Ramos (cell line): ENCODE results near the gene APOBEC3B.
"Not testable (repeated sequence)": the region's sequence is repeated elsewhere in the genome, so short reads cannot be mapped to it uniquely, and the experiment has no call there.

ENCODE experiments used
- in situ Hi-C: fragments of 300-500 bp; cut with MboI; formaldehyde crosslinking; loops from one replicate; pipeline ENCODE4 v1.14.3; 2022; ENCODE audit warnings: low sequenced_read_pairs; ENCODE audit not compliant: unreplicated experiment

Gene APOBEC3B

DNA sequence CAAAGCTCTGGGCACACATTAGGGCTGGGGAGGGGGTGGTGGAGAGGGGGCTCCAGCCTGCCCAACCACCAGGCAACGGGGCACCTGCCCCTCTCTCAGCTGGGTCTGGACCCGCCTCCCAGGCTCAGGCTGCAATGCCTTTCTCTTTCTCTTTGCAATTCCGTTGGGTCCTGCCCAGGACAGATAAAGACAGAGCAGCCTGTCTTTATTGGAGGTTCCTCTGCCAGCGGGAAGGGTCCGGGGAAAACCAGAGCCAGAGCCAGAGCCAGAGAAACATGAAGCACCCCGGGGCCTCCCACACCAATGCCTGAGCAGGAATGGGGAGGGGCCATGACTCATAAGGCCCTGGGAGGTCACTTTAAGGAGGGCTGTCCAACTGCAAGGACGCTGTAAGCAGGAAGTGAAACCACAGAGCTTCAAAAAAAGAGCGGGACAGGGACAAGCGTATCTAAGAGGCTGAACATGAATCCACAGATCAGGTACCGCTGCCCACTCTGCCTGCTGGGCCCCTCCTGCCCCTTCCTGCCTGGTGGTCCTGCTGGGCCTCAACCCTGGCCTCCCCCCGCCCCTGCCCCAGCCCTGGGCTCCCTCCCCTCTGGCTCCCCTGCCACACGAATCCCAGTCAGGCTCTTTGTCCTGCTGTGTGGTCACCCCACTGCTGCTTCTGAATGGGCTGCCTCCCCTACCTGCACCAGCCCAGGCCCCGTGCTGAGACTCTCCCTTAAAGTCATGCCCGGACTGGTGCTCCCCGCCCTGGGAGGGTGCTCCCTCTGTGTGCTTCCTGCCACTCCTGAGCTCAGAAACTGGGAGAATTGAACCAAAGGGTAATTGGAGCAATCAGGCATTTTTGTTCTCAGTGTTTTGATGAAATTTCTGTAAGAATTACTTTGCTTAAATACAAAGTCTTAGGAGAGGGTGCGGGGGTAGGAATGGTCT lies at the start of gene APOBEC3B:
TSS of gene APOBEC3B (plus strand) at position 356 of the 936 bp plus-strand sequence. CDS start at position 463, 107 bp downstream.
- in situ Hi-C loops = no loop called here

DNA sequence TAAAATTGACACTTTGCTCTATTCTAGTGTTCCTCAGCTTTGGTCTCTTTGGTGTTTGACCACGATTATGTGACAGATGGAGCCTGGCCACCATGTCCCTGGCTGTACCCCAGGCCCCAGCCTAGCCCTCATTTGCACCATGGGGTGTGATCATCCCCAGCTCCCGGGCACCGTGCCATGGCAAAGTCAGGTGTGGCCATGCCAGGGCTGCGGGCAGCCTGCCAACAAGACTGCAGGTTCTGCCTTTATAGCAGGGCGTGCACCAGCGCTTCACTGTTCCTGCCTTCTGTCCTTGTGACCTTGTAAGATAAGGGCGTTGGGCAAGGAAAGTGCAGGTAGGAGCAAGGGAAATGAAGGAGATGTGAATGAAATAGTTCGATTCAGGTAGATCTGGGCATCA lies 47.1 kb upstream of the APOBEC3B start:
- in situ Hi-C loops = no loop called here

- in situ Hi-C loops = no loop called here
Measured at GRCh38 chr22:38935616-38936015, 46.5 kb upstream of the APOBEC3B start.

GRCh38 chr22:38936562-38936961 lies 45.6 kb upstream of the APOBEC3B start:
- in situ Hi-C loops = no loop called here

- in situ Hi-C loops = no loop called here
Measured at GRCh38 chr22:38937036-38937435, 45.1 kb upstream of the APOBEC3B start.

GRCh38 chr22:38937541-38937940 lies 44.6 kb upstream of the APOBEC3B start:
- in situ Hi-C loops = no loop called here

- in situ Hi-C loops = no loop called here
Measured at GRCh38 chr22:38938221-38938620, 43.9 kb upstream of the APOBEC3B start.

- in situ Hi-C loops = no loop called here
Measured at GRCh38 chr22:38938925-38939324, 43.2 kb upstream of the APOBEC3B start.

DNA sequence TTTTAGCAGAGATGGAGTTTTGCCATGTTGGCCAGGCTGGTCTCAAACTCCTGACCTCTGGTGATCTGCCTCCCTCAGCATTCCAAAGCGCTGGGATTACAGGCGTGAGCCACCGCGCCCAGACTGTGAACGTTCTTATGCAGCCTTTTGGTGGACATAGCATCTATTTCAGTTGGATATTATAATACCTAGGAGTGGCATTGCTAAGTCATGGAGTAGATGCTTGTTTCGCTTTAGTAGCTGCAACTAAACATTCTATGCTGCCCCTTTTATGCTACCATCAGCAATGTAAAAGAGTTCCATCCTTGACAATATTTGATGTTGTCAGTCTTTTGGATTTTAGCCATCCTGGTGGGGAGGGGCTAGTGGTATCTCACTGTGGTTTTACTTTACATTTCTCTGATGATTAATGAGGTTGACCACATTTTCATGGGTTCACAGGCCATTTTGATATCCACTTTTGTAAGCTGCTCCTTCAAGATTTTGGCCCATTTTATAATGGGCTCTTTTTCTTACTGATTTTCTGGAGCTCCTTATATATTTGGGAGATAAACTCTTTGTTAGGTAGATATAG lies 41.2 kb upstream of the APOBEC3B start:
- in situ Hi-C loops = no loop called here

DNA sequence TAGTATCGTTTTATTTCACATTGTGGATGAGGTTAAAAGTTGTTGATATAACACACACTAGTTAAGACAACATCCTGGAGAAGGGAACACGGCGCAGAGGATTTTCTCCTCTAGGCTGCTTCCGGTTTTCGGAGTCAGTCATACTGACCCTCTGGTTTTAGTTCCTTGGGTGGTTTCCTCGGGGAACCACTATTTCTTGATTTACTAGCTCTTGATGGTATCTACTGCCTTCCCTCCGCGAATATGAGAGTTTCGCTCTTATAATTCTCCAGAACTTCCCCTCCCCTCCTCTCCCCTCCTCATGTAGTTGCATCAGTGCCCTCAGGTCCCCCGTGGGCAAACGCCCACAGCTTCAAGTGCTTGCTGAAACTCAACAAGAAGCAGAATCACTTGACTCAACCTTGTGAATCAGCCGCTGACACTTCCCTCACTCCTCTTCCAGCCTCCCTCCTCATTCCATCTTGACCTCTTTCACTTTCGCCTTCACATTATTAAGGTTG lies 40.6 kb upstream of the APOBEC3B start:
- in situ Hi-C loops = no loop called here

DNA sequence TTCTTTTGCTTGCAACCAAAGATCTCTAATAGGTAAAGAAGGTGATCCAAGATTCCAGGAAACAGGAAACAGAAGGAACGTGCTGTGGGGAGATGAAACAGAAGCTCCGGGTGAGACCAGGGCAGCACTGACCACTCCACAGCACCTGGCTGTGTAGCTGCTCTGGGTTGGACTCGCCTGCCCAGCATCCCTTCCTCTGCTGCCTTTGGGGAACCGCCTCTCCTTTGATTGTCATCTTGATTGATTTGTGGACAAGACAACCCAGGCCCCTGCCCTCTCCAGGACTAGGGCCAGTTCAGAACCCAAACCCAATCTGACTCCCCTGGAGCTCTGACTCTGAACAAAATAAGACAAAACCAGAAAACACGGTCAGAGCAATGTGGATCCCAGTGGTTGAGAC lies 39.4 kb upstream of the APOBEC3B start:
- in situ Hi-C loops = no loop called here

GRCh38 chr22:38943201-38943600 lies 38.9 kb upstream of the APOBEC3B start:
- in situ Hi-C loops = no loop called here

DNA sequence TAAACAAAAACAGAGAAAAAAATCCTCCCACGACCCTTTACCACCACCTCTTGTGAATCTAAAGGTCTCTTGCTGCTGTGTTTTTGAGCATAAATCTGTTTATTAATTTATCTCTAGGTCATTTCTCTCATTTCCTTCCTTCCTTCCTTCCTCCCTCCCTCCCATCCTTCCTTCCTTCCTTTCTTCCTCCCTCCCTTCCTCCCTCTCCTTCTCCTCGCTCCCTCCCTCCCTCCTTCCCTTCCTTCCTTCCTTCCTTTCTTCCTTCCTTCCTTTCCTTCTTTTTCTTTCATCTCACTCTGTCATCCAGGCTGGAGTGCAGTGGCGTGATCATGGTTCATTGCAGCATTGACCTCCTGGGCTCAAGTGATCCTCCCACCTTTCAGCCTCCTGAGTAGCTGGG lies 38.3 kb upstream of the APOBEC3B start:
- in situ Hi-C loops = no loop called here

- in situ Hi-C loops = no loop called here
Measured at GRCh38 chr22:38944653-38945052, 37.5 kb upstream of the APOBEC3B start.

DNA sequence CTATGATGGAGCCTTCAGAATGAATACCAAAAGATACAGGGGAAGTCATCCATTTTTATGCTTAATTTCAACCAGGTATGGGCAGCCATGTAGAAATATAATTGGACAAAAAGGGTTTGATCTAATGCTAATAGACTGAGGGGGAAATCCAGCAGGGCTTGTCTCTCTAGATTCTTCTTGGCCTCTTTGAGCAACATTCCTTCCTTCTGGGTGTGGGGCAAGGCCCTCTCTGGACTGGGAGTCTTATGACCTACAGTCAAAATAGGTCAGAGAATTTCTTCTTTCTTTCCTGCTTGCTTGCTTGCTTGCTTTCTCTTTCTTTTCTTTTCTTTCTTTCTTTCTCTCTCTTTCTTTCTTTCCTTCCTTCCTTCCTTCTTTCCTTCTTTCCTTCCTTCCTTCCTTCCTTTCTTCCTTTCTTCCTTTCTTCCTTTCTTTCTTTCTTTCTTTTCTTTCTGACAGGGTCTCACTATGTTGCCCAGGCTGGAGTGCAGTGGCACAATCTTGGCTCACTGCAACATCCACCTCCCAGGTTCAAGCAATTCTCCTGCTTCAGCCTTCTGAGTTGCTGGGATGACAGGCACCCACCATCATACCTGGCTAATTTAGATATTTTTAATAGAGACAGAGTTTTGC lies 36.3 kb upstream of the APOBEC3B start:
- in situ Hi-C loops = not testable (repeated sequence)

DNA sequence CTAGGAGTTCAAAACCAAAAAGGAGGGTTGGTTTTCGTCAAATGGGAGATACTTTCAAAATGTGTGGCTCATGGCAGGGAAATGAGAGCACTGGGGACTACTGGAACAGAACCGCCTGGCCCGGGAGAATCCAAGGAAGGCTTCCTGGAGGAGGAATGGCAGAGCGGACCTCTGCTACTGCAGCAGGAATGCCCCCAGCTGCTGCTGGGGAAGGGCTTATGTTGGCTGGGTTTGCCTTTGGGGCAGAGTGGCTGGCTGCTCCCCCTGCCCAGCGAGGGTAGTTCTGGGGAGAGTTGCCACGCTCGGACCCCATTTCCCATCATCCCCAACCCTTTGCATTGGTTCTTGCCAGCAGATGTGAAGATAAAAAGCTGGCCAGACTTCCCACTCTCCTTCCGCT lies 35.4 kb upstream of the APOBEC3B start:
- in situ Hi-C loops = no loop called here

DNA sequence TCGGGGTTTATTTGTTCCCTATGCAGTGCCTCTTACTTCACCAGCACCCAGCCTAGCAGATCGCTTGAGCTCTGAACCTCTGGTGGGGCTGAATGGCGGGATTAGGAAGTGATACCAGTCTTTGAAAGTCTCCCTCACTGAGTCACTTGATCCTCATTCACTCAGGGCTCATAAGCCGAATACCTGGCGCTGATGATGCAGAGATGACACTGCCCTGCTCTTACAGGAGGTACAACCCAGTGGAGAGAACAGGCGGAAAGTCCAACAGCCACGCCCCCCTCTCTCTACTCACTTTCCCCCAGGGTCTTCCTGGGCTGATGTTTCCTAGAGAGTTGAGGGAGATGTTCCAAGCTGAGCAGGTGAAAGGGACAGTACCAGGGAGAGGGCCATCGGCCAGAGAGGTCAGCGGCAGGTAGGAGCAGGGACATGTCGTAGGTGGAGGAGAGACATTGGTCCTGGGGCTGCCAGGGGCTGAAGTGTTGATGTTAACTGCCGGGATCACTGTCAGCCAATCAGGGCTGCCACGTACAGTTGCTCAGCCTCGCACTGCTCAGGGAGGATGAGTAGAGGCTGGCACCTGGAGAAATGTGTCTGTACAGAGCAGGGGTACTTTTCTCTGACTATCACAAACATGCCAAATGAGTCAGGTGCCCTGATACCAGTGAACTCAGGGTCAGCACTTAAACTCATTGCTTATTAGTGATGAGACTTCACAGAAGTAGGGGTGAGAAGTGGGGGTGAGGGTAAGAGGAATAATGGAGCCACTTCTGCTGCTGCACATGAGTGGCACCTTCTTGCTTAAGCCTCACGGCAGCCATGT lies 34.6 kb upstream of the APOBEC3B start:
- in situ Hi-C loops = no loop called here

DNA sequence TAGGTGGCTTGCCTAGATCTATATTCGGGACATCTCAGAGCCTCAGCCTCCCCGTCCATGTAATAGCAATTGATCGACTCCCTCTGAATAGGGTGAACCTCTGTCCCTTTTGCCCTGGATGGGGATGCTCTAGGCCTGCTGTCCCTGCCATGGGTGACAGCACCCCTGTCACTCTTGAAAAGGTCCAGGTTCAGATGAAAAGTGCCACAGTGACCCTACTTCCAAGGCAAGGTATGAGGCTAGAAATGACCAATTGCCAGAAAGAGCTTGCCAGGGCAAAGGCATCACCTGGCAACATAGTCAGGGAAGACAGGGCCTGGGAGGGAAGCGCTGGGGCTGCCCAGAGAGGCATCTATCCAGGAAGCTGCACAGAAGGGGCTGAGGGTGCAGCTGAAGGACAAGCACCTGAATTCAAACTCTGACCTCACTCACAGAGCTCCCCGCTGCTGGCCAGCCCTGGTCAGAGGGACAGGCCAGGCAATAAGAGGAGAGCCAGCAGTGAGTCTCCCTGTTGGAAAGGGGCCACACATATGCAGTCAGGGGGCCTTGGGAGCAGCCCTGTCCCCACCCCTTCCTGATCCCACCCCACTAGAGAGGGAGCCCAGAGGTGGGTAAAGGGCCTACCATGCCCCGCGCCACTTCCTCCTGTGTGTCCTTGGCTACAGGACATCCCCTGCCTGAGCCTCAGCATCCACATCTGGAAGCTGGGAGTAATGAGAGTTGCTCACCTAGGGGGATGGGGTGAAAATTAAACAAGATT lies 33.8 kb upstream of the APOBEC3B start:
- in situ Hi-C loops = no loop called here

GRCh38 chr22:38949889-38950405 lies 32.2 kb upstream of the APOBEC3B start:
- in situ Hi-C loops = no loop called here
